ENCODE measurements around the gene EPHA2.

DNA sequence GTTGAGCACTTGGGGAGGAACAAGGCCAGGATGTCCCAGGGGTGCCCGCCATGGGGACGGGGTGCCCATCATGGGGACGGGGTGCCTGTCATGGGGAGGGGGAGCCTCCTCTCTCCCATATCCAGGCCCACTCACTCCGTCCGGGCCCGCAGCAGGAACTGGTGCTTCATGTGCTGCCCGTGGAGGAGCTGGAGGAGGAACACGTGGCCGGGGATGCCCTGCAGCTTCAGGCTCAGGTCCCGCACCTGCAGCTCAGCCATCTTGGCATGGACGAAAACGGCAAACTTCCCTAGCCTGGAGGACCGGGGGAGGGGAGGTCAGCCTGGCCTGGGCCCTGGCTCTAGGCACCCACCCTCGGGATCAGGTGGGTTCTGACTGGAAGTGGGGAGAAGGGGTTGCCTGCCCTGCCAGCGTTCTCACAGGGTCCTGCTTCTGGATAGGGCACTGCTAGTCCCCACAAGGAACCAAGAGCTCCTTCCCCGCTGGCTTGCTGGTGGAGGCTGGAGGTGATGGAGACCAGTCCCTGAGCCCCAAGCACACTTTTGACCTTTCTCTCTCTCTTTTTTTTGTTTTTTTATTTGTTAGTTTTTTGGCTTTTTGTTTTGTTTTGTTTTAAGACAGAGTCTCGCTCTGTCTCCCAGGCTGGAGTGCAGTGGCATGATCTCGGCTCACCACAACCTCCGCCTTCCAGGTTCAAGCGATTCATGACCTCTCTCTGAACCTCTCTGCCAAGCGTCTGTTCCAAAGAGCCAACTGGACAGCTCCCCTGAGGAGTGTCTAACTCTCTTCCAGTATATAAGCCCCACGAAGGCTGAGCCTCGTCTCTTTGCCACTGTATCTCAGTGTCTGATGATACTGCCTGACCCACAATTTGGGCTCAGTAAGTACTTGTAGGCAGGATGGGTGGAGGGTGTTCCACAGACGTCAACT lies 46.7 kb upstream of the EPHA2 start:
- TF ChIP-seq ZC3H10 (CRISPR knock-in tag; IDR thresholded peaks at IDR 0.05) (no peak), TSHZ2 (CRISPR knock-in tag; IDR thresholded peaks at IDR 0.05) (no peak), OSR1 (CRISPR knock-in tag; IDR thresholded peaks at IDR 0.05) (no peak), RARB (CRISPR knock-in tag; IDR thresholded peaks at IDR 0.05) (no peak), ZFP30 (CRISPR knock-in tag; IDR thresholded peaks at IDR 0.05) (no peak), ZFP3 (CRISPR knock-in tag; IDR thresholded peaks at IDR 0.05) (no peak)

Measured in SK-N-SH treated with all-trans-retinoic acid at 6 μM for 48 hours (cell line).